BLaER1 (cell line): Measurements from ENCODE around the gene TMEM222.

Experiments used
- H3K27ac ChIP-seq: shearing (Covaris generic); formaldehyde crosslinking; 2 replicates; pipeline ENCODE4 v1.8.1; 2022
- H3K27me3 ChIP-seq: shearing (Covaris generic); formaldehyde crosslinking; 2 replicates; pipeline ENCODE4 v1.8.1; 2022
- H3K36me3 ChIP-seq: shearing (Covaris generic); formaldehyde crosslinking; 2 replicates; pipeline ENCODE4 v1.8.1; 2022
- H3K4me1 ChIP-seq: shearing (Covaris generic); formaldehyde crosslinking; 2 replicates; pipeline ENCODE4 v1.8.1; 2022
- H3K4me2 ChIP-seq: shearing (Covaris generic); formaldehyde crosslinking; 2 replicates; pipeline ENCODE4 v1.8.1; 2022
- H3K4me3 ChIP-seq: shearing (Covaris generic); formaldehyde crosslinking; 2 replicates; pipeline ENCODE4 v1.8.1; 2022
- H3K9ac ChIP-seq: shearing (Covaris generic); formaldehyde crosslinking; 2 replicates; pipeline ENCODE4 v1.8.1; 2022
- H3K9me3 ChIP-seq: shearing (Covaris generic); formaldehyde crosslinking; 2 replicates; pipeline ENCODE4 v1.8.1; 2022
- H4K20me1 ChIP-seq: shearing (Covaris generic); formaldehyde crosslinking; 2 replicates; pipeline ENCODE4 v1.8.1; 2022
- Cebpa-rat ChIP-seq: shearing (Covaris generic); IDR thresholded peaks from 2 replicates; pipeline ENCODE4 v1.8.1; 2022

TMEM222 gene

DNA sequence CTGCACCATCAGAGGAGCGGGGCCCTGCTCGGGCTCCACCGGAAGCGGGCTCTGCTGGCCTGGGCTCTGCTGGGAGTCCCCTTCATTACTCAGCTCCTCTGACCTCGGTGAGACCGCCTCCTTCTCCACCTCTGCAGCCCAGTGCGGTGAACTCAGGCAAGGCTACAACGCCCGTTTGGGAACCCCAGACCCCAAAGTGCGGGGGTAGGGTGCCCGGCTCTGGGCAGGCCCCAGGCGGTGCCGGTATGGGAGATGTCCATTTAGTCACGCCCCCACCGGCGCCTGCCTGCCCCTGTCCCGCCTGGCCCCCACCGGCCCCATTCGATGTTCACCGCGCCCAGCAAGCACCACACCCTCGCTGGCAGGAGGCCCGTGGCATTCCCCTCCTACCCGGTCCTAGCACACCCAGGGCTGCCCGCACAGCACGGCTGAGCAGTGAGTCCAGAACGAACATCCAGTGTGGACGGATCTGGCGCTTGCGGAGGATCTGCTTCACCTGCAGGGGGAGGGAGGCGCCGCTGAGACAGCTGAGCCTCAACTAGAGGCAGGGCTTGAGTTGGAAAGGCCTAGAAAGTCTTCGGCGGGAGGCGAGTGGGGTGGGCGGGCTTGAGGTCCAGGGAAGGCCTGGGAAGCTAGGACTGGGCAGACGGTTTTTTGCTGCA, 34.8 kb downstream of the TMEM222 start:
- peaks cover 49% of the 10 kb centered on the region for H3K4me1 ChIP-seq
- H3K4me2 ChIP-seq = peak overlapping the region; percentile 94
- H4K20me1 ChIP-seq = no peaks in the 10 kb centered on the region
- peaks cover 20% of the 10 kb centered on the region for H3K36me3 ChIP-seq
- peak overlapping the region; percentile 42; the same call in 1 of the 2 replicates for H3K27ac ChIP-seq
- H3K9me3 ChIP-seq = no peaks in the 10 kb centered on the region
- H3K9ac ChIP-seq = peak overlapping the region; percentile 50; the same call in 1 of the 2 replicates
- TF ChIP-seq Cebpa-rat = no peak
- peak overlapping the region; percentile 57 for H3K4me3 ChIP-seq
- H3K27me3 ChIP-seq = peaks cover 10% of the 10 kb centered on the region; the same call in 1 of the 2 replicates

DNA sequence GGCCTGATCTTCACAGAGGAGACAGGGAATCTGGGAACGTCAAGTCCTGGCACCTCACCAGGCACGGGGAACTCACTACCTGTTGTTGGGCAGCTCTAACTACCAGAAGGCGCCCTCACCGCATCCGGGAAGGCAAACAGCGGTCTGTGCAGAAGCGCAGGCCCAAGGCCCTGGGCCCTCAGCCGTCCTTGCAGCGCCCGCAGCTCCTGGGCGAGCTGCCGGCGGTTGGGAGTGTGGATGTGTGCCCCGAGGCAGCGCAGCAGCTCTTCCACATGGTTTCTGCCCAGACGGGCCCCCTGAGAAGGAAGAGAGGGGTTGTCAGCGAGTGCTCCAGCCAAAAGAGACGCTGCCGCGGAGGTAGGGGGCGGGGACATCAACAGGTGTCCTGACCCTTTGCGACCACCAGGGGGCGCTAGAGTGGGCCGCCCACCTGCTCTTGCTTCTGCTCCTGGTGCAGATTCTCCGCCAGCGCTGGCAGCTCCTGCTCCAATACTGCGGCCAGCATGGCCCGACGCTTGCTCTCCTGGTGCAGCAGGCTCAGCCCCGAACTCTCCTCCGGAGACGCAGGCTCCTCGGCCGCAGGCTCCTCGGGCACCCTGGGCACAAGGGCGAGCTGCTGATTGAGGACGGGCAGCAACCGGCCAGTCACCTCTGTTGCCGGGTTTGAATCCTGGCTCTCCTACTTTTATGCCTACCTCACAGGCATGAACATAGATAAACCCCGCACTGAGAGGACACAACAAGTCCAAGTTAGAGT, 35.5 kb downstream of the TMEM222 start:
- no peak for TF ChIP-seq Cebpa-rat
- Histone ChIP-seq H3K27ac (peak overlapping the region; percentile 42; the same call in 1 of the 2 replicates), H3K9ac (peak overlapping the region; percentile 50; the same call in 1 of the 2 replicates), H3K4me3 (peak overlapping the region; percentile 57), H3K4me1 (peaks cover 49% of the 10 kb centered on the region), H3K4me2 (peak overlapping the region; percentile 94), H4K20me1 (no peaks in the 10 kb centered on the region), H3K9me3 (no peaks in the 10 kb centered on the region), H3K27me3 (peaks cover 10% of the 10 kb centered on the region; the same call in 1 of the 2 replicates), H3K36me3 (peaks cover 18% of the 10 kb centered on the region)

DNA sequence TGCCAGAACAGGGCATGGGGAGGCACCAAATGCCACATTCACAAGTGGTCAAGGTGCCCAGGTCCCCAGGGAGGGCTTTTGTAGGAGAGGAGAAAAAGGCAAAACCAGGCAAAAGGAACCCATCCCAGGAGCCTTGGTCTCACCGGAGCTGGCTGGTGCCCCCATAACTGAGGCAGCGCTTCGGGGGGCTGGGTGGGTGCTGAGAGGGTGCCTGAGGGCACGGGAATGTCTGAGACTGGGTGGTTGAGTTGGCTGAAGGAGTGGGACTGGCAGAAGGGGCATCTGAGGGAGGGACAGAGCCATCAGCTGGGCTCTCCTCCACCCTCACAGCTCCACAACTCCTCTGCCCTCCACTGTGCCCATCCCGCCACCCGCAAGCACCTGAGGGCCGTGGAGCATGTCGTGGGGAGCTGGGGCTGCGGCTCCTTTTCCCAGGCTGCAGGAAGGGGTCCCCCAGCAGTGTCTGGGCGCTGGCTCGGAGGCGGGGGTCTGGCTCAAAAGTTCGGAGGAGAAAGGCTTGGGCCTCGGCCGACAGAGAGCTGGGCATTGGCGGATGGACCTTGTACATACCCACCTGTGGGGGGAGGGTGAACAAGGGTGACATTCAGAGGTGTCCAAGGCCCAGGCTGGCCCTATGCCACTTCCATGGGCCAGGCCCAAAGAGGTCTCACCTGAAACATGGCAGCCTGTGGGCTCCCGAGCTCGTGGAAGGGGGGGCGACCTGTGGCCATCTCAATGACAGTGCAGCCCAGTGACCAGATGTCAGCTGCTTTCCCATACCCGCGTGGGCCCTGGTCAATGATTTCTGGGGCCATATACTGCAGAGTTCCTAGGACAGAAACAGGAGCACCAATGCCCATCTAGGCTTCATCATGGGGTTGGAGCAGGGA, 36.3 kb downstream of the TMEM222 start:
- Histone ChIP-seq H3K9me3 (no peaks in the 10 kb centered on the region), H3K36me3 (peaks cover 12% of the 10 kb centered on the region), H3K27ac (no peak overlapping the region), H3K4me3 (no peak overlapping the region), H3K9ac (no peak overlapping the region), H3K4me1 (peaks cover 50% of the 10 kb centered on the region), H3K27me3 (peaks cover 10% of the 10 kb centered on the region; the same call in 1 of the 2 replicates), H4K20me1 (no peaks in the 10 kb centered on the region), H3K4me2 (peak overlapping the region; percentile 94)
- no peak for TF ChIP-seq Cebpa-rat

DNA sequence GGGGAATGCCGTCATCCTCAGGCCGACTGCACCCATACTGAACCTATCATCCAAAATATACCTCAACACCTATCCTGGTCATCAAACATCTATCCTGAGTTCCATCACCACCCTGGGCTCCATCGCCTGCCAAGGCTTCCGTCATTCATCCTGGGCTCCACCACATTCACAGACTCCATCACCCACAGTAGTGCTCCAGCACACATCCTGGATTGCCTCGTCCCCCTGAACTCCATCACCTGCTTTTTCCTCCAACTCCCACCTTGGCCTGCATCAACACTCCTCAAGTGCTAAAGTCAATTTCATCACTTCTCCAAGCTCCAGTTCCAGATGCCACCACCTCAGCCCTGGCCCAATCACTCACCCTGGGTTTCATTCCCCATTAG, 37.0 kb downstream of the TMEM222 start:
- H3K4me3 ChIP-seq = no peak overlapping the region
- no peak overlapping the region for H3K4me2 ChIP-seq
- H4K20me1 ChIP-seq = no peaks in the 10 kb centered on the region
- H3K4me1 ChIP-seq = peaks cover 56% of the 10 kb centered on the region
- H3K27ac ChIP-seq = no peak overlapping the region
- H3K27me3 ChIP-seq = peaks cover 10% of the 10 kb centered on the region; the same call in 1 of the 2 replicates
- H3K9ac ChIP-seq = no peak overlapping the region
- H3K9me3 ChIP-seq = no peaks in the 10 kb centered on the region
- TF ChIP-seq Cebpa-rat = no peak
- H3K36me3 ChIP-seq = peaks cover 9% of the 10 kb centered on the region; the same call in 1 of the 2 replicates

DNA sequence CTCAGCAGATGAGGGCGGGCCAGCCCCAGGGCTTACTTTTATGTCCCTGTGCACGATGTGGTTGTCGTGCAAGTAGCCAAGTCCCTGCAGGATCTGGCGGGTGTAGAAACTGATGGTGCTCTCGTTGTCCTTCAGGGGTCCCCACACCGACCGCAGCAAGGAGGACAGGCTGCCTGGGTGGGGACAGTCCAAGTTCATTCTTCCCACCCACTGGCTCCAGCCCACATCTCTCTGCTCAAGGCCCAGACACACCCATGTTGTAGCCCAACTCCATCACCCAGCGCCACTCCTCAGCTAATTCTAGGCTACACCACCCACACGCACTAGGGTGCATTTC, 37.8 kb downstream of the TMEM222 start:
- peaks cover 10% of the 10 kb centered on the region; the same call in 1 of the 2 replicates for H3K27me3 ChIP-seq
- peaks cover 9% of the 10 kb centered on the region; the same call in 1 of the 2 replicates for H3K36me3 ChIP-seq
- no peaks in the 10 kb centered on the region for H3K9me3 ChIP-seq
- peak overlapping the region; percentile 70; the same call in 1 of the 2 replicates for H3K4me3 ChIP-seq
- H3K27ac ChIP-seq = no peak overlapping the region
- H3K4me2 ChIP-seq = peak overlapping the region; percentile 95
- H3K4me1 ChIP-seq = peaks cover 65% of the 10 kb centered on the region
- H3K9ac ChIP-seq = 0 out of 2 replicates have a peak overlapping the region, but pooled peaks have one; percentile 3
- no peaks in the 10 kb centered on the region for H4K20me1 ChIP-seq
- no peak for TF ChIP-seq Cebpa-rat

DNA sequence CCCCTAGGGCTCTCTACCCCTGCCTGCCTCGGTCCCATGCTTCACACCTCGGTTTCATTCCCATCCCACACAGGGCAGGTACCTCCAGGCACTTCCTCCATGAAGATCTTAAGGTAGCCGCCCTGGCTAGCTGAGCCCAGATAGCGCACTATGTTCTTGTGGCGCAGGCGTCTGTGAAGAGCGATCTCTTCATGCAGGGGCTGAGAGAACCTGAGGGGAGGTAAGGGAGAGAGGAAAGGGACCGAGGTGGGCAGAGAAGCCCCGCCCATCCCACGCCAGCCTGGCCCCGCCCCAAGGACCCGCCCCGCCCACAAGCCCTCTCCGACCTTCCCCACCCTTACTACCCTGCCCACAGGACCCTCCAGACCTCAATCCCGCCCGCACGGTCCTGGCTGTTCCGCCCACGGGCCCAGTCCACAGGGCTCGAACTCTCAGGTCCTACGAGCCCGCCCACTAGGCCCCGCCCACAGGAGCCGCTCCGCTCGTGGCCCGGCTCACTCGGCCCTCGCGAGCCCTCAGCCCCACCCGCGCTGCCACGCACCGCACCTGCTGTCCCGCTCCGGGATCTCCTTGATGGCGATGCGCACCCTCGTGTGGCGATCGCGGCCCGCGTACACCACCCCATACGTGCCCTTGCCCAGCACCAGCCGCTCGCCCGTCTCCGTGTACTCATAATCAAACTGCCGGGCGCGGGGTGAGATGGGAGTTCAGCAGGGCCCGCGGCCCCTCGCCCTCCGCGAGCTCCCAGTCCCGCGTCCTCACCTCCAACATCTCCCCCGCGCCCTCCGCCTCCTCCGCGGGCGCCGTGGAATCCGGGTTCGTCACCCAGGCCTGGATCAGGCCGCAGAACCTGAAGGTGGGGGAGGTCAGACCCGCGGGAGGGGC, 38.4 kb downstream of the TMEM222 start:
- H3K27me3 ChIP-seq = peaks cover 10% of the 10 kb centered on the region; the same call in 1 of the 2 replicates
- peaks cover 70% of the 10 kb centered on the region for H3K4me1 ChIP-seq
- H4K20me1 ChIP-seq = no peaks in the 10 kb centered on the region
- H3K9ac ChIP-seq = peak overlapping the region; percentile 67
- H3K4me2 ChIP-seq = peak overlapping the region; percentile 95
- no peak overlapping the region for H3K27ac ChIP-seq
- H3K4me3 ChIP-seq = peak overlapping the region; percentile 70
- no peaks in the 10 kb centered on the region for H3K9me3 ChIP-seq
- TF ChIP-seq Cebpa-rat = no peak
- H3K36me3 ChIP-seq = peaks cover 6% of the 10 kb centered on the region; the same call in 1 of the 2 replicates

DNA sequence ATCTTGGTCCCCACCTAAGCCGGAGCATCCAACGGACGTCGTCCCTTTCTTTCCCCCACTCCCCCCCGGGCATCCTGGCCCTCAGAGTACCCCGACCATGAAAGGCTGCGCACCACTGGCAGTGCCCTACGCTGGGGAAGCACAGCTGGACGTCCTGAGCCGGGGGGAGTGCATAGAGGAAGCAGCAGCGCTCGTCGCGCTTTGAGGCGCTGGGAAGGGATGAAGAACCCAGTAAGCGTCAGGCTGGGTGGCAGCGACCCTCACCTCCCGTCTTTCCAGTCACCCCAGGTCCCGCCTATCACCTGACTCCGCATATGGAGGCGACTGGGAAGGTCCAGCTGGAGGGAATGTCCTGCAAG, 39.1 kb downstream of the TMEM222 start:
- Histone ChIP-seq H4K20me1 (no peaks in the 10 kb centered on the region), H3K4me1 (peaks cover 64% of the 10 kb centered on the region), H3K4me2 (peak overlapping the region; percentile 95), H3K27ac (no peak overlapping the region), H3K4me3 (peak overlapping the region; percentile 70), H3K9me3 (no peaks in the 10 kb centered on the region), H3K36me3 (no peaks in the 10 kb centered on the region), H3K9ac (peak overlapping the region; percentile 67; the same call in 1 of the 2 replicates), H3K27me3 (peaks cover 10% of the 10 kb centered on the region; the same call in 1 of the 2 replicates)
- no peak for TF ChIP-seq Cebpa-rat

DNA sequence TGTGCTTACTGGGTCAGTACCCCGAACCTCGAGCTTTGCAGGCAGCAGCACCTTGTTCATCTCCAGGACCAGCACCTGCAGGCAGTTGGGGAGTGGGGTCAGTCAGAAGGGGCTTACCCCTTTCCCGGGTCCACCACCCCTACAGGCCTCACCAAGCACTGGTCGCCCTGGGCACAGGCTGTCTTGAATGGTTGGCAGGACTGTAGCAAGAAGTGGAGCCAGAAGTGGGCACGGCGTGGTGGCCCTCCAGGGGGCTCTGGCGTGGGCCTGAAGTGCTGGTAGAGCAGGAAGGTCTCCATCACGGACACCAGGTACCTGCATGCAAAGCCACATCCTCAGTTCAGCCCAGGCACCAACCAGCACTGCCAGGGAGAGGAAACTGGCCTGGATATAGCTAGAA, 39.6 kb downstream of the TMEM222 start:
- H4K20me1 ChIP-seq = no peaks in the 10 kb centered on the region
- no peaks in the 10 kb centered on the region for H3K36me3 ChIP-seq
- H3K27ac ChIP-seq = no peak overlapping the region
- TF ChIP-seq Cebpa-rat = no peak
- H3K4me2 ChIP-seq = peak overlapping the region; percentile 95; the same call in 1 of the 2 replicates
- no peak overlapping the region for H3K4me3 ChIP-seq
- H3K9me3 ChIP-seq = no peaks in the 10 kb centered on the region
- H3K4me1 ChIP-seq = peaks cover 61% of the 10 kb centered on the region
- no peak overlapping the region for H3K9ac ChIP-seq
- peaks cover 10% of the 10 kb centered on the region; the same call in 1 of the 2 replicates for H3K27me3 ChIP-seq
